ENCODE data around the gene PACSIN3.
A peak's percentile ranks its signal among the peaks of the same experiment; 100 is the strongest.

GRCh38 chr11:47185305-47186075 lies 744 bp downstream of the PACSIN3 start:
- TF ChIP-seq RAD21 (IDR thresholded peaks at IDR 0.05; ENCODE audit: low read depth) (no peak), CTCF (IDR thresholded peaks at IDR 0.05 in 2 of 3, conservative IDR thresholded peaks at IDR 0.05 in 1 of 3; ENCODE audit: borderline replicate concordance in 1 of 3, insufficient read depth in 1 of 3, low read depth in 2 of 3, low read length in 2 of 3) (no peak), EZH2 (IDR thresholded peaks at IDR 0.05) (no peak), ZNF274 (IDR thresholded peaks at IDR 0.05; ENCODE audit: low read depth, low read length) (no peak), REST (IDR thresholded peaks at IDR 0.05; ENCODE audit: low read depth) (no peak), POLR2A (IDR thresholded peaks at IDR 0.05; ENCODE audit: borderline replicate concordance, extremely low read depth, insufficient read depth, insufficient read length) (no peak), MAX (IDR thresholded peaks at IDR 0.05) (peak; percentile 62), YY1 (IDR thresholded peaks at IDR 0.05; ENCODE audit: extremely low read depth, insufficient replicate concordance, low read depth, low read length) (no peak), SIN3A (IDR thresholded peaks at IDR 0.05; ENCODE audit: low read depth) (no peak), SRF (IDR thresholded peaks at IDR 0.05; ENCODE audit: low read depth) (no peak)

Measured in HCT116 (cell line).